GM20431 (cell line): ENCODE measurements around the gene TJP1.
"Not testable (repeated sequence)": the region's sequence is repeated elsewhere in the genome, so short reads cannot be mapped to it uniquely, and the experiment has no call there.

Experiments
- in situ Hi-C: fragments of 300-500 bp; cut with MseI, MboI; formaldehyde crosslinking; loops from one replicate; pipeline ENCODE4 v1.15.0; 2020; ENCODE audit warnings: low sequenced_read_pairs; ENCODE audit not compliant: unreplicated experiment

TJP1 gene

DNA sequence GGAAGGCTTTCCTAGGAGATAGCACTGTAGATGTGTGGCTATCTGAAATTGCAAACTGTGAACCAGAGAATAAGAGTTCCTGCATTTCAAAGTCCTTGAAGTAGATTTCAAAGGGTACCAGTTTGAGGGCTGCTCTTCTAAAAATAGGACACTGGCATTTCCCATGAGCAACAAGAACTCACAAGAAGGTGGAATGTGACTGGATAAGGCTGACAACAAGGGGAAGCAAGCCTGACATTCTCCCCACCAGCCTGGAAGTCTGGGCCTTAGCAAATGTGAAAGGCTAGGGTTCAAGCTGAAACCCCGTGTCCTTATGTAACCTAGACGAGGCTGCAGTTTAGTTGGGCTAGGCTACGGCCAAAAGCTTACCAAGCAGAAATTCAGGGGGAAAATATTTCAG lies 18.7 kb upstream of the TJP1 start:
- in situ Hi-C loops: no loop called here

DNA sequence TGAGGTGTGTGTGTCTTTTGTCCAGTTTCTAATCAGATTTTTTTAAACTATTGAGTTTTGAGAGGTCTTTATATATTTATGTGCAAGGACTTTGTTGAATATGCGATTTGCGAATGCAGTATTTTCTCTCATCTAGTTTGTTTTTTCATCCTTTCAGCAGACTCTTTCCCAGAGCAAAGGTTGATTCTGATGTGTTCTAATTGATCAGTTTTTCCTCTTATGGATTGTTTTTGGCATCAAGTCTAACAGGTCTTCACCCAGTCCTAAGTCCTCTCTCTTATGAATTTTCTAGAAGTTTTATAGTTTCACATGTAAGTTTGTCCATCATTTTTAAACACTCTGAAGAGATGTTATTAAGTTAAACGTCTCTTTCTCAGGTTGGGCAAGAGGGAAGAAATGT lies 17.8 kb upstream of the TJP1 start:
- in situ Hi-C loops: no loop called here

DNA sequence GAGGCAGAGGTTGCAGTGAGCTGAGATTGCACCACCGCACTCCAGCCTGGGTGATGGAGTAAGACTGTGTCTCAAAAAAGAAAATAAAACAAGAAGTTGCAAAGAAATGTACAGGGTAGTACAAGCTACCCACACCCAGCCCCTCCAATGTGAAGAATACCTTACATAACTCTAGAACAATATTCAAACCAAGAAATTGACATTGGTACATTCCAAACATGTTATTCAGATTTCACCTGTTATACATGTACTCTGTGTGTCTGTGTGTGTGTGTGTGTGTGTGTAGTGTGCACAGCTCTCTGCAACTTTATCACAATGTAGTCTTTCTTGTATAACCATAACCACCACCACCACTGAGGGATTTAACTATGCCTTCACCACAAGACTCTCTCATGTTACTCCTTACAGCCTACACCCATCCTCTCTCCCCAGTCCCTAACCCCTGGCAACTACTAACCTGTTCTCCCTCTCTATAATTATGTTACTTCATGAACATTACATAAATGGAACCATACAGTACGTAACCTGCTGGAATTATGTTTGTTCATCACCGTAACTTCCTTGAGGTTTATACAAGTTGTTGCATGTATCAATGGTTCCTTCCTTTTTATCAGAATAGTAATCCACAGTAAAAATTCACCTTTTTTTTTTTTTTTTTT lies 16.2 kb upstream of the TJP1 start:
- in situ Hi-C loops: no loop called here

DNA sequence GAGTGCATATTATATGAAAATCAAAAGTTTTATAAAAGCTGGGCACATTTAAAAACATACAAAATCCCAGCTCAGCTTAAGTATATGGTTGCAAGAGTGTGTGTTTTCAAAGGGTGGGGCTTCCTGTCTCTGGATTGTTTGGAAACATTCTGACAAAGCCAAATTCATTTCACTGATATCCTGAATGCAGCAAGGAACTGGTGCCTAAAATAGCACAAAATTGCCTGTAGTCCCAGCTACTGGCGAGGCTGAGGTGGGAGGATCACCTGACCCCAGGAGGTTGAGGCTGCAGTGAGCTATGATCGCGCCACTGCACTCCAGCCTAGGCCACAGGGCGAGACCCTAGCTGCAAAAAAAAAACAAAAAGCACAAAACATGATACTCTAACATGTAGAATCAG lies 13.0 kb upstream of the TJP1 start:
- in situ Hi-C loops: no loop called here

DNA sequence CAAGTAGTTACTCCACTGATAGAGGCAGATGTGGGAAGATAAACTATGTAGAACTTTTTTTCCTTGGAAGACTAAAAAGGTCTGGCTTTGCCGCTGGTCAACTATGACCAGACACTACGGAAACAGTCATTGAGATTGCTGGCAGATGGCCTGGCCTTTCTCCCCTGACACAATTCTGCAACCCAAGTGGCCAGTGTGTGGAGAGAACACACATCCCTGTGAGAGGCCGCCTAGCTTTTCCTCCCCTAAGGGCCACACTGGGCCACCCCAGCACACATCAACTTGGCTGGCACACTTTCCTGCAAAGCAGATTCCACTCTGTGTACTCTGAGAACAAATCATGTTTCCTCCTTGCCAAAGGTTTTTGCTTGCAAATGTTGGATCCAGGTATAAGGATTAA lies 10.4 kb upstream of the TJP1 start:
- in situ Hi-C loops: no loop called here

DNA sequence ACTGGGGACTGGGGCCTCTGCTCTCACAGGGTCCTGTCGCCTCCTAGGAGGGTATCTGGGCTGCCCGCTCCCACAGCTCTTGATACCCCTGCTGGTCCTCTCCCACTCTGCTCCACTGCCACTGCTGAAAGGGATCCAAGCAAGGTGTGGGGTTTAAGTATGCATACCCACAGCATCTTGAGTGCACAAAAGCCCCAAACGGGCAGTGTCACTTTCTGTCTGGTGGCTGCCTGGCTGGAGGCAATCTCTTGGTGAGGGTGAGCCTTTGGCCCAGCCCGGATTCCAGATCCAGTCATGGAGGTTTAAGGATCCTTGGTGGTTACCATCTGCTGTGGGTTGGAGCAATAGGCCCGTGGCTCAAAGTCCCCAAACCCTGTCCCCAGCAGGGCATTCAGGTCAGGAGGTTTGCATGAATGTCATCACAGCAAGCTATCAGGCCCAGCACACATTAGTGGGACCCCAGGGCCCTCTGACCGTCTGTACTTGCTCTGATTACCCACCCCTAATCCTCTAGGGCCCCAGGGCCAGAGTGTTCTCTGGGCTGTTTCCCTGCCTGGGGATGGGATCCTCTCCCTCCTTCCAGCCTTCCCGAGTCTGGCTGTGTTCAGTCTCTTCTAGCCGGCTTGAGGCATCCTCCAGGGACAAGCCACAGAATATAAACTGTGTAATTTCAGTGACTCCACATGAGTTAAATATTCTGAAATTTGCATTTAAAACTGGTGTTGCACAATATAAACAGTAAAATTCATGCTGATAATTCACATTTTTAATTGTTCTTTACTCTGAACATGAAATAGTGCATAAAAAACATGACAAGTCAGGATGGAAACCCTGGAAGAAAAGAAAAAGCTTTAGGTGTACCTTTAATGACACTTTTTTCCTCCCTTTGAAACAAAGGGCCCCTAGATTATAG lies 4.9 kb upstream of the TJP1 start:
- in situ Hi-C loops: no loop called here

DNA sequence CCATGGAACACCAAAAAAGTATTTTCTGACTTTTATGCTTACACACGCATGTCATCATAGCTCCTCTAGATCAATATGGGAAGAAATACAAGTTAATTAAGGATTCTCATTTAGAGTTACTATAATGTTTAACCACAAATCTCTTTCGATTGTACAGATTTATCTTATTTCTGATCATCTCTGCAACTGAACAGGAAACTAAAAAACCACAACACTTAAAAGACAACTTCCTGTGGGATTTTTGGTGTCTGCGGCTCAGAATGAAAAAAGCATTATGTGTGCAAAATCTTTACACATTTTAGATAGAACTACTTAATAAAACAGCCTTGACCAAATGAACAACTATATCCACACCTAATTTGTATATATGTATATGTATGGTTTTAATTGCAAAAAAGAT lies 3.0 kb upstream of the TJP1 start:
- in situ Hi-C loops: no loop called here

DNA sequence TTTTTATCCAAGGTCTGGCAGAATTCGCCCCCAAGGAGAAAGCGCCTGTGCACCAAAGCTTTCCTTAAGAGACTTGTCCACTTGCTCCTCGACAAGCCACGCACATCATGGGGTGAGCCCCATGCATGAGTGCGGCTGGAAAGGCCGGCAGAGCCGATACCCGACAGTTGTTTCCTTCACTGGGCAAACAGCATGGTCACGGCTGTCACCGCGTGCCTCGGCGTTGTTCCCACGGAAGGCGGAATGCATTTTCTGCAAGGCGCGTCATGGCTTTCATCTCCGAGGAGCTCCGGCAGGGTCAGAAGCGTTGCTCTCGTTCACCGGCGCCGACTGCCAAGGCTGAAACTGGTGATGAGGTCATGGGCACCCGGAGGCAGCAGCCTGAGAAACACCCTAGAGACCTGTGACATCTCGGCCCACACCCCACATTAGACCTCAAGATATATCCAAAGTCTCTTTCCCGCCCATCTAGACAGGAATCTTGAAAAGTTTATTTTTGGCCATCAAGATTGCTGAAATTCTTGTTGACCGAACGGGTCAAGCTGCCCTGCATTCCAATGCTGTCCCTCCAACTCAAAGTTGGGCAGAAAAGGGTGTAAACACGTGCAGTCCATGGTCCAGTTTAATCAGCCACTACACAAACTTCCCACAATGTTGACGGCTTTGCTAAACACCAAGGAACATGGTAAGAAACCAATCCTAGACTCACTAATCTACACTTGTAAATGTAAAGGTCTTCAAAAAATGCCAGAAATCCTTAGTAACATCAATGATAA lies 604 bp upstream of the TJP1 start:
- in situ Hi-C loops: no loop called here

DNA sequence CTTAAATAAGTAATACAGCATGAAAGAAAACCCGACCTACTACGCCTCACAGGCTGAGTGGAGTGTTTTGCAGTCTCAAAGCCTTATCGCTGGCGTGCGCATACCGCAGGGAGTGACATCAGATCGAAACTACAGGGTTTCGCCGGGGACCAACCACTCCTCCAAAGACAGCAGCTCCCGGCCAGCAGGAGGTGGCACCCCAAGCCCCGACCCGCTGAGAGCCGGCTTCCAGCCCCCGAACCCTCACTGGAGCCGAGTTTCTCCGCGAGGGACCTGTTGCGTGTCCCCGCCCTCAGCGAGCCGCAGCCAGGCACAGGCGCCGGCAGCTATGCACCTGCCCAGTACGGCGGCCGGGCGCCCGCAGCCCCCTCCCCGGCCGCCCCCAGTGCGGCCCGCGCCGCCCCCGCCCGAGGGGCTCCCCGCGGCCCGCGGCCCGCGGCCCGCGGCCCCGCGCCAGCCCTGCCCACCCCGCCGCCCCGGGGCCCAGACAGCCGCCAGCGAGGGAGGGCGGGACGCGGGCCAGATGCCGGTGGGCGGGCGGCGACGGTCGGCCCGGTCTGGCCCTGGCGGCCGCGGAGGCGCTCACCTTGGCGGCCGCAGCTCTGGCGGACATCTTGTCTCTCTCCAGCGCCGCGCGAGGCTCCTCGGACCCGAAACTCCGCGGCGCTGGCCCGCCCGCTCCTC lies 710 bp downstream of the TJP1 start:
- in situ Hi-C loops: no loop called here

DNA sequence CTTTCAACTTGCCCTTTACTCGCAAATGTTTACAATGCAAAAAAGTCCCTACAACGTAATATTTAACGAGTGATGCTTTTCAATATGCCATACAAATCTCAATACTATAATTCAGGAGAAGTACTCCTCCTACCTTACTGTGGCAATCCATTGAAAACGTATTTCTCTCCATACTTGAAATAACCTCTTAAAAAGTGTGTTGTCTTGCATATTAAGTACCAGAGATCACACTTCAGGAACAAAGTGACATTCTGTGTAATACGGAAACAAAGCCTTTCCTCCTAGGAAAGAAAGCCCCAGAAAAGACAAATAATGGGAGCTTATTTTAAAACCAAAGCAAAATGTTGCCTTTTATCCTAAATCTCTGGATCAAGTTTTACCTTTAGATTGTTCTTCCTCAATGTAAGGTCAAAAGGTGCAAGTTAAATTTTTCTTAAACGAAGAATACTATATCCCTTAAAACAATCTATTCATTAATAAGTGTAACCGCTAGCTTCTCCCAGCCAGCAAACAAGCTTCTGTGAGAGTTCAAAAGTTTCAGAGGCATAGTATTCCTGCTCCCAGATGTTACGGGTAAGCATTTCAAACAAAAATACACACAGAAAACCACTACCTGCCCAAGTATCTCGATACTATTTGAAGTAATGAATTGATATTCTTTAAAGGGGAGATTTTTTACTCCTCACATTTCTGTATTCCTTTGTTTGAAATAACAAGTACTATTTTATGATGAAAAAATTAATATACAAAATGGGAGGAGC lies 1.7 kb downstream of the TJP1 start:
- in situ Hi-C loops: no loop called here

DNA sequence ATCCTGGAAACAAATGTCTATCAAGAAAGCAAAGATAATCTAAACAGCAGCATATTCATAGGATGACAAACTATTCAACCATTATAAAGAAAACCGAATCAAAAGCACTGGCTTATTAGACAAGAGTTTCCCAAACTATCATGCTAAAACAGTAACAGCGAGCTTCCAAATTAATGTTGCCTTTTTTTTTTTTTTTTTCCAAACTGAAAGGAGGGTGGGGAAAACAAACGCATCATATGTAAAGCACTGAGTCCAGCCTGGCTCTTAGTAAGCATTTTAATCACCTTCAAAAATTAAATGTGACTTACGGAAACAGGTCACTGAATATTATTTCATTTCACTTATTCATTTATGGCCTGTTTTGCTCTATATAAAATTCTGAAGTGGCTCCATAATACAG lies 2.3 kb downstream of the TJP1 start:
- in situ Hi-C loops: no loop called here

DNA sequence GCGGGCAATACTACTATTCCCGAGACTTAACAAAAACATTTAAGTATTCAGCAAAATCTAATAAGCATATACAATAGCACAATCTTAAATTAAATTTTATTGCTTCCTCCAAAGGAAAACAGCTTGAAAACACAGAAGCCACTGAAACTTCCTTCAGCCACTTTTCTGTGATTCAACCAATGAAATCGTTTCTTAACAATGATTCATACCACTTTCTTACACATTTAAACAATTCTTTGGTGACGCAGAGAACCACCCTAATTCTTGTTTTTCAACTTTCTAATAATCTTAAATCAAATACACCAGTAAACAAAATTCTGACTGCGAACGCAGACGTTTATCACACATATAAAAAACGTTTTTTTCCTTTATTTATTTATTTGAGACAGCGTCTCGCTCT lies 4.1 kb downstream of the TJP1 start:
- in situ Hi-C loops: no loop called here

DNA sequence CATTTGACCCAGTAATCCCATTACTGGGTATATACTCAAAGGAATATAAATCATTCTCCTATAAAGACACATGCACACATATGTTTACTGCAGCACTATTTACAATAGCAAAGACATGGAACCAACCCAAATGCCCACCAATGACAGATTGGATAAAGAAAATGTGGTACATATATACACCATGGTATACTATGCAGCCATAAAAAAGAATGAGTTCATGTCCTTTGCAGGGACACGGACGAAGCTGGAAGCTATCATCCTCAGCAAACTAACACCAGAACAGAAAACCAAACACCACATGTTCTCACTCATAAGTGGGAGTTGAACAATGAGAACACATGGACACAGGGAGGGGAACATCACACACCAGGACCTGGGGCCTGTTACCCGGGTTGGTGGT lies 4.8 kb downstream of the TJP1 start:
- in situ Hi-C loops: not testable (repeated sequence)

DNA sequence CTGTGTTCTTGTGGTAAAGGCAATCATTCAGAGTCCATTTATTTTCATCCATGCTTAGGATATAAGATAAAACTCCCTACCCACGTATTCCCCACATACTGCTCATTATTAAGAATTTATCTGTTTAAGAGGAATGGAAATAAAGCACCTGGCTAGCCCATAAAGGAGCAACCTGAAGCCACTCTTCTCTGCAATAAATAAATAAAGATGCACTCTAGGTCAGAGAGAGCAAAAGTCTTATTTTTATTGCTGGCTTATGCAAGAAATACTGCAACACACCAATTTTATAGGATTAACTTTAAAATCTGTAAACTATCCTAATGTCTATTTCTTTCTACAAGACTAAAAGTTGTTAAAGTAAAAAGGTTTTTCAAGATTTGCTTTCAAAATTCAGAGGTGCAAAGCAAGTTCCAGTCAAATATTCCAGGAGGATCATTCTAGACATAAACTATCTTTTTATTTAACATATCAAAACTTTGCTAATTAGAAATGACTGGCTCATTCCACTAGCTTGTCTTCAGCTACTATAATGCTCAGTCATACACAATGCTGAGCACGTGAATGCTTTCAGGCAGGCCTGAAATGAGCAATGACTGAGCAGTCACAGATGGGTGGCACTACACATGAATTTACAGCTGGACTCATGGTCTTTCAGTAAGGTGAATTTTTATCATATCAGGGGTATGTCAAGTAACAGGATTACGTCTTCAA lies 7.1 kb downstream of the TJP1 start:
- in situ Hi-C loops: no loop called here

DNA sequence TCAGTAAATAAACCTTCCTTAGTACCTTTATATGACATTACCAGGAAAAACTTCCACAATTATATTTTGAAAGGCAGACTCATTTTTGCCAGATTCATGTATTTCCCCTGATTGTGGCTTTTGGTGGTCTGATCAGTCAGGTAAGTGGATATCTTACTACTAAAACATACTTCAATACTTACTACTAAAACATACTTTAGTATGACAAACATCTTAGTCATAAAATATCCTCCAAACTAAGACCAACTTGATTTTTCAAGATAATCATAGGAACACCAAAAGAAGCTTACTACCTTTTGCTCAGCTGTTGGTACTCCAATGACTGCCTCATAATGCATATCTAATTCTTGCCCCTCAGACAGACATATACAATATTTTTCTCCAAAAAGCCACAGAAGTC lies 9.3 kb downstream of the TJP1 start:
- in situ Hi-C loops: no loop called here

DNA sequence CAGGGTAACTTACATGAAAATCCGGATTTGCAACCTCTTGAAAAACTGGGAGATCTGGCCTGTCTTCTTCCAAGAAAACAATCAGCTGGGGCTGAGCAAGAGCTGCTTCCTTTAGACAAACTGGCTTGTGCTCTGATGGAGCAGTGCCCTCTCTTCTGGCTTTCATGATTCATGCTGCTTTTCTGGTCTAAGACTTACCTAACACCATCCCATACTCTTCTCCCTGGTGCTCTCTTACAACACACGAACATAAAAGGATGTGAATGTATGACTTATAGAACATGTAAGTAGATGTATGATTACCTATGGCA lies 9.9 kb downstream of the TJP1 start:
- in situ Hi-C loops: no loop called here

DNA sequence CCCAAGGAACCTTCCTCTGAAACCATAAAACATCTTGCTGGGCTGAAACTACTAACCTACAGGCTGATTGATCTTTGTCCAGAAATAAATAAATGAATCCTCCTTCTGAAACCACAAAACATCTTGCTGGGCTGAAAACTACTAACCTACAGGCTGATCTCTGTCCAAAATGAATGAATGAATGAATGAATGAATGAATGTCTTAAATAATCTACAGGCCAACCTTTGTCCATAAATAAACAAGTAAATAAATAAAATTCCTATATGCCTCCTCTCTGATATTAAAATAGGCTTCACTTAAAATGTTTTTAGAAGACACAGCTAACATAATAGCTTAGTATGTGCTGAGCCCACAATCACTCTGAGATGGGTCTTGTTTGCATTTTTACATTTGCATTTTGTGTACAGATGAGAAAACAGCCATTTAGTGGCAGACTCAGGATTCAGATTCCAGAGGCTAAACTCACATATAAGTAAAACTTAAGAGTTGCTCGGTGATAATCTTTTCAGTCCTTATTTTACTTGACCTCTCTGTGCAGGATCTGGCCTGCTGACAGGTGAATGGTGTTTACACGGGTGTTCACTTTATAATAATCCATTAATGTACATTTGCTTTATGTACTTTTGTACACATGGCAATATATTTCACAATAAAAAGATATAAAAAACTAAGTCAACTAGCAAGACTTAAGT lies 10.4 kb downstream of the TJP1 start:
- in situ Hi-C loops: no loop called here

DNA sequence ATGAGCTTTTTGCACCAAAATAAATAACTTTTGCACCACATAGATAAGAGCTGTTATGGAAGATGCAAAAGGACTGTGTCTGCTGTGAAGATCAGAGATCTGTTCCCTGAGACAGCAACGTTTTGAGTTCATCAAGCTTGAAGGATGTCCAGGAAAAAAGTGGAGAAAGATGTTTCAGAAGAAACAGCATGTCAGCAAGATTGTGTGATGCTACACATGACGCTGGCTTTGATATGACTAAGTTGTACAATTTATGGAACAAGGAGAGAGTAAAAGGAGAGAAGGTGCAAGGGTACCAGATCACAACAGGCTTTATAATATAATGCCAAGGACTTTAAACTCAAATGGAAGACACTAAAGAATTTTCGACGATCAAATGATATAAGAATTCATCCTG lies 16.6 kb downstream of the TJP1 start:
- in situ Hi-C loops: no loop called here
